COR-L47 (cell line): ENCODE data around the gene MTERF2.

Source experiments
- DNase-seq: peaks from one replicate; lab custom pipeline; 2025; lab: John Stamatoyannopoulos, UW

MTERF2 gene

GRCh38 chr12:106987846-106988245, 900 bp upstream of the MTERF2 start:
- no peak for DNase-seq

GRCh38 chr12:106986135-106986534, 811 bp downstream of the MTERF2 start:
- DNase-seq: no peak

GRCh38 chr12:106985479-106985878, 1.5 kb downstream of the MTERF2 start:
- no peak for DNase-seq

GRCh38 chr12:106984588-106985137, 2.3 kb downstream of the MTERF2 start:
- no peak for DNase-seq

GRCh38 chr12:106982229-106982628, 4.7 kb downstream of the MTERF2 start:
- no peak for DNase-seq

GRCh38 chr12:106981788-106982187, 5.2 kb downstream of the MTERF2 start:
- no peak for DNase-seq

- DNase-seq: no peak
These were observed 6.0 kb downstream of the MTERF2 start for GRCh38 chr12:106980944-106981343.

- peak; percentile 84 for DNase-seq
These were observed 8.7 kb downstream of the MTERF2 start for GRCh38 chr12:106978035-106978800.

- DNase-seq: no peak
These were observed 10.3 kb downstream of the MTERF2 start for GRCh38 chr12:106976668-106977067.

GRCh38 chr12:106975993-106976658, 10.8 kb downstream of the MTERF2 start:
- no peak for DNase-seq

- no peak for DNase-seq
These were observed 11.8 kb downstream of the MTERF2 start for GRCh38 chr12:106975098-106975497.

GRCh38 chr12:106974511-106974910, 12.4 kb downstream of the MTERF2 start:
- DNase-seq: no peak

- no peak for DNase-seq
These were observed 13.4 kb downstream of the MTERF2 start for GRCh38 chr12:106973545-106973944.

GRCh38 chr12:106971065-106971464, 15.9 kb downstream of the MTERF2 start:
- no peak for DNase-seq

GRCh38 chr12:106964526-106964925, 22.4 kb downstream of the MTERF2 start:
- no peak for DNase-seq

GRCh38 chr12:106962286-106962685, 24.7 kb downstream of the MTERF2 start:
- DNase-seq: no peak

- DNase-seq: no peak
These were observed 26.5 kb downstream of the MTERF2 start for GRCh38 chr12:106960443-106960842.

- no peak for DNase-seq
These were observed 29.4 kb downstream of the MTERF2 start for GRCh38 chr12:106957583-106957982.

- peak; percentile 73 for DNase-seq
These were observed 30.8 kb downstream of the MTERF2 start for GRCh38 chr12:106956048-106956578.

GRCh38 chr12:106955377-106956047, 31.4 kb downstream of the MTERF2 start, which contains the start of gene TMEM263:
Gene TMEM263, plus strand, starts transcription at chr12:106955907. Its CDS starts 11,210 bp downstream, at chr12:106967117.
- peak; percentile 93 for DNase-seq

GRCh38 chr12:106954462-106955376, 32.2 kb downstream of the MTERF2 start:
- DNase-seq: peak; percentile 24
